Neural cell (in vitro differentiated cells): ENCODE data around the gene CTR9. TPM values are rescaled to one million over a fixed set of nuclear protein-coding genes. Genes with fewer than 3 reads are reported as not detected.

Experiments used
- H2AFZ ChIP-seq: fragments of 200-600, 300-800 bp; sonication (generic), shearing (Covaris generic); 2 replicates; pipeline ENCODE4 v1.6.0; 2014; ENCODE audit warnings: low read depth, mild to moderate bottlenecking, antibody characterized with exemption, low read length, moderate library complexity
- H3F3A ChIP-seq: fragments of 200-600 bp; shearing (Covaris generic); 2 replicates; pipeline ENCODE4 v1.6.1; 2016; ENCODE audit warnings: mild to moderate bottlenecking, moderate library complexity, mixed read lengths, antibody characterized with exemption, low read length; ENCODE audit not compliant: insufficient read depth, poor library complexity, severe bottlenecking
- H3K27ac ChIP-seq: fragments of 200-600, 300-800 bp; sonication (generic), shearing (Covaris generic); 2 replicates; pipeline ENCODE4 v1.5.1; 2014; ENCODE audit warnings: mild to moderate bottlenecking, low read length, moderate library complexity
- H3K27me3 ChIP-seq: fragments of 300-800, 200-600 bp; sonication (generic), shearing (Covaris generic); 2 replicates; pipeline ENCODE4 v1.6.0; 2014; ENCODE audit warnings: mild to moderate bottlenecking, low read depth, low read length, moderate library complexity; ENCODE audit not compliant: insufficient read depth
- H3K36me3 ChIP-seq: fragments of 300-800, 200-600 bp; sonication (generic), shearing (Covaris generic); 2 replicates; pipeline ENCODE4 v1.5.1; 2014; ENCODE audit warnings: mild to moderate bottlenecking, antibody characterized with exemption, low read length, moderate library complexity; ENCODE audit not compliant: insufficient read depth
- H3K4me2 ChIP-seq: fragments of 300-800, 200-600 bp; sonication (generic), shearing (Covaris generic); 2 replicates; pipeline ENCODE4 v1.6.0; 2014; ENCODE audit warnings: mild to moderate bottlenecking, low read length
- H3K4me3 ChIP-seq: fragments of 300-800, 200-600 bp; sonication (generic), shearing (Covaris generic); 2 replicates; pipeline ENCODE4 v1.5.1; 2014; ENCODE audit warnings: mild to moderate bottlenecking, low read length, moderate library complexity
- H3K79me2 ChIP-seq: fragments of 200-600 bp; shearing (Covaris generic); replicated peaks from 2 replicates; pipeline ENCODE4 v1.6.0; 2014; ENCODE audit warnings: mild to moderate bottlenecking, low read length, moderate library complexity; ENCODE audit not compliant: insufficient read depth
- H3K9ac ChIP-seq: fragments of 300-800, 200-600 bp; sonication (generic), shearing (Covaris generic); 2 replicates; pipeline ENCODE4 v1.6.1; 2016; ENCODE audit warnings: mild to moderate bottlenecking, low read length, mixed read lengths
- H3K9me2 ChIP-seq: fragments of 200-600 bp; shearing (Covaris generic); 2 replicates; pipeline ENCODE4 v1.6.1; 2016; ENCODE audit warnings: mild to moderate bottlenecking, low read length, mixed read lengths; ENCODE audit not compliant: insufficient read depth
- H3K9me3 ChIP-seq: fragments of 200-600, 300-800 bp; sonication (generic), shearing (Covaris generic); 2 replicates; pipeline ENCODE4 v1.6.1; 2016; ENCODE audit warnings: mild to moderate bottlenecking, mixed run types, low read length, moderate library complexity, mixed read lengths
- H4K20me1 ChIP-seq: fragments of 200-600 bp; shearing (Covaris generic); 2 replicates; pipeline ENCODE4 v1.6.1; 2016; ENCODE audit warnings: mild to moderate bottlenecking, mixed run types; ENCODE audit not compliant: insufficient read depth
- CTCF ChIP-seq: fragments of 450-650 bp; IDR thresholded peaks from 2 replicates; pipeline ENCODE4 v1.5.1; 2014; ENCODE audit warnings: antibody characterized with exemption, mild to moderate bottlenecking, moderate library complexity; ENCODE audit not compliant: poor library complexity, severe bottlenecking
- EP300 ChIP-seq: fragments of 450-650 bp; conservative IDR thresholded peaks from 2 replicates; pipeline ENCODE4 v1.6.1; 2014; ENCODE audit warnings: antibody characterized with exemption, mild to moderate bottlenecking, moderate library complexity; ENCODE audit not compliant: poor library complexity, severe bottlenecking
- EZH2 ChIP-seq: fragments of 200-600, 300-800 bp; shearing (Covaris generic), sonication (generic); IDR thresholded peaks from 2 replicates; pipeline ENCODE4 v1.6.1; 2014; ENCODE audit warnings: antibody characterized with exemption, low read length, borderline replicate concordance, mild to moderate bottlenecking; ENCODE audit not compliant: insufficient read depth, poor library complexity, severe bottlenecking
- MXI1 ChIP-seq: fragments of 450-650 bp; conservative IDR thresholded peaks from 2 replicates; pipeline ENCODE4 v1.6.1; 2014; ENCODE audit warnings: antibody characterized with exemption, mild to moderate bottlenecking; ENCODE audit not compliant: poor library complexity, severe bottlenecking
- POLR2AphosphoS5 ChIP-seq: IDR thresholded peaks from 2 replicates; pipeline ENCODE4 v1.6.1; 2012
- RAD21 ChIP-seq: fragments of 450-650 bp; conservative IDR thresholded peaks from 2 replicates; pipeline ENCODE4 v1.6.1; 2014; ENCODE audit warnings: antibody characterized with exemption, mild to moderate bottlenecking, moderate library complexity
- SMC3 ChIP-seq: fragments of 450-650 bp; conservative IDR thresholded peaks from 2 replicates; pipeline ENCODE4 v1.6.1; 2014; ENCODE audit warnings: antibody characterized with exemption, mild to moderate bottlenecking, moderate library complexity; ENCODE audit not compliant: poor library complexity
- TAF1 ChIP-seq: IDR thresholded peaks from 2 replicates; pipeline ENCODE4 v1.6.1; 2012; ENCODE audit warnings: low read depth
- polyA plus RNA-seq: library from polyadenylated mRNA; depleted of rRNA; stranded (reverse); fragments of >200 nt; gene quantifications from 2 replicates; pipeline ENCODE4 v1.2.3, GENCODE V29; 2014
- TF ChIP-seq, protein P1 (sequence below): IDR thresholded peaks from 2 replicates; pipeline ENCODE4 v1.6.1; 2012; ENCODE audit warnings: borderline replicate concordance

Gene CTR9
- polyA plus RNA-seq, 1 donor from 2014 or later = 24.1 TPM

DNA sequence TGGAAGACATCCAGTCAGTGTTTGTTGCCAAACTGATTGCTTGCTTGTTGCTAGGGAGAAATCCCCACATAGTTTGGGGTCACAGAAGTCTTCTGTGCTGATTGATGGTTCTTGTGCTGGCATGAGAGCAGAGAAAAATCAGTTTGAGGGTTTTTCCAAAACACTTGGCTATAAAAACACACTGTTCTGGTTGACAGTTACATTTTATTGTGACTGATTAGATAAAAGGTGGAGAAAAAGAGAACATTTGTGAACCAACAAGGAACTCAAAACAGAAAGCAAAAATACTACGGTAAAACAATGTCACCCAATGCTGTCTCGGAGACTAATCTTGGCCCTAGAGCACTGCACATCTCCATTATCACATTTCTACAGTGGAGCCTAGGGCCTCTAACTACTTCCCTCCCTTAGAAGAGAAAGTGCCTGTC lies 72.1 kb downstream of the CTR9 start:
- no peaks in the 10 kb centered on the region for H3K9me2 ChIP-seq
- no peaks in the 10 kb centered on the region for H3F3A ChIP-seq
- H2AFZ ChIP-seq = no peak overlapping the region
- H3K27me3 ChIP-seq = no peaks in the 10 kb centered on the region
- no peaks in the 10 kb centered on the region for H4K20me1 ChIP-seq
- H3K4me3 ChIP-seq = no peak overlapping the region
- no peak overlapping the region for H3K9ac ChIP-seq
- H3K79me2 ChIP-seq = no peaks in the 10 kb centered on the region
- no peak overlapping the region for H3K27ac ChIP-seq
- H3K36me3 ChIP-seq = no peaks in the 10 kb centered on the region
- H3K4me2 ChIP-seq = no peak overlapping the region
- TF ChIP-seq RAD21 (no peak), EP300 (no peak), EZH2 (no peak), CTCF (no peak), SMC3 (no peak), POLR2AphosphoS5 (no peak), TAF1 (no peak), MXI1 (no peak)
- TF ChIP-seq, protein P1, sequence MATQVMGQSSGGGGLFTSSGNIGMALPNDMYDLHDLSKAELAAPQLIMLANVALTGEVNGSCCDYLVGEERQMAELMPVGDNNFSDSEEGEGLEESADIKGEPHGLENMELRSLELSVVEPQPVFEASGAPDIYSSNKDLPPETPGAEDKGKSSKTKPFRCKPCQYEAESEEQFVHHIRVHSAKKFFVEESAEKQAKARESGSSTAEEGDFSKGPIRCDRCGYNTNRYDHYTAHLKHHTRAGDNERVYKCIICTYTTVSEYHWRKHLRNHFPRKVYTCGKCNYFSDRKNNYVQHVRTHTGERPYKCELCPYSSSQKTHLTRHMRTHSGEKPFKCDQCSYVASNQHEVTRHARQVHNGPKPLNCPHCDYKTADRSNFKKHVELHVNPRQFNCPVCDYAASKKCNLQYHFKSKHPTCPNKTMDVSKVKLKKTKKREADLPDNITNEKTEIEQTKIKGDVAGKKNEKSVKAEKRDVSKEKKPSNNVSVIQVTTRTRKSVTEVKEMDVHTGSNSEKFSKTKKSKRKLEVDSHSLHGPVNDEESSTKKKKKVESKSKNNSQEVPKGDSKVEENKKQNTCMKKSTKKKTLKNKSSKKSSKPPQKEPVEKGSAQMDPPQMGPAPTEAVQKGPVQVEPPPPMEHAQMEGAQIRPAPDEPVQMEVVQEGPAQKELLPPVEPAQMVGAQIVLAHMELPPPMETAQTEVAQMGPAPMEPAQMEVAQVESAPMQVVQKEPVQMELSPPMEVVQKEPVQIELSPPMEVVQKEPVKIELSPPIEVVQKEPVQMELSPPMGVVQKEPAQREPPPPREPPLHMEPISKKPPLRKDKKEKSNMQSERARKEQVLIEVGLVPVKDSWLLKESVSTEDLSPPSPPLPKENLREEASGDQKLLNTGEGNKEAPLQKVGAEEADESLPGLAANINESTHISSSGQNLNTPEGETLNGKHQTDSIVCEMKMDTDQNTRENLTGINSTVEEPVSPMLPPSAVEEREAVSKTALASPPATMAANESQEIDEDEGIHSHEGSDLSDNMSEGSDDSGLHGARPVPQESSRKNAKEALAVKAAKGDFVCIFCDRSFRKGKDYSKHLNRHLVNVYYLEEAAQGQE = no peak
- no peaks in the 10 kb centered on the region for H3K9me3 ChIP-seq

DNA sequence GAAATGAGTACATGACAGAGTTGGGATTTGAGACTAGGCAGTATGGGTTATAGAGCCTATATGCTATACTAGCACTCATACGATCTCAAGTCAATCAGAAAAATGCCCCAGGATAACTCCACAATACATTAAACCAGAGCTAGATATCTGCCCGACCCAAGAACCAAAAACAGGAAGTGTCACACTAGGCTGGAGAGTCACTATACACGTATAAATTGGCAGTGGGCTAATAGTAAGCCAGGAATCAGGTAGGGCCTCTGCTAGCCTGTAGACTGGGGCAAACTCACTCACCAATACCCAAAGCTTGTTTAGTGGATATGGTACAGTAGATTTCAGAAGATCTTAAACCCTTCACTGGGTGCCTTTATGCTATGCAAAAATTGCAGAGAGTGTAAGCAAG lies 73.8 kb downstream of the CTR9 start:
- Histone ChIP-seq H3K27ac (no peak overlapping the region), H3K36me3 (no peaks in the 10 kb centered on the region), H3K27me3 (no peaks in the 10 kb centered on the region), H3K79me2 (no peaks in the 10 kb centered on the region), H2AFZ (no peak overlapping the region), H3K9ac (no peak overlapping the region), H3K9me2 (no peaks in the 10 kb centered on the region), H3K4me2 (no peak overlapping the region), H3K4me3 (no peak overlapping the region), H4K20me1 (no peaks in the 10 kb centered on the region), H3K9me3 (no peaks in the 10 kb centered on the region), H3F3A (no peaks in the 10 kb centered on the region)
- TF ChIP-seq CTCF (no peak), POLR2AphosphoS5 (no peak), EP300 (no peak)
- TF ChIP-seq, protein P1 = no peak
